ENCODE measurements around the gene EIF1AD. TPM values are rescaled to one million over a fixed set of nuclear protein-coding genes. Genes with fewer than 3 reads are reported as not detected.

Gene EIF1AD
- total and polyA plus RNA-seq, 9 of the 15 experiments (the other 6 are each of a cell fraction or from before 2014, with no cell fraction given), result 50.1 to 98.8 (median 58.7) TPM

DNA sequence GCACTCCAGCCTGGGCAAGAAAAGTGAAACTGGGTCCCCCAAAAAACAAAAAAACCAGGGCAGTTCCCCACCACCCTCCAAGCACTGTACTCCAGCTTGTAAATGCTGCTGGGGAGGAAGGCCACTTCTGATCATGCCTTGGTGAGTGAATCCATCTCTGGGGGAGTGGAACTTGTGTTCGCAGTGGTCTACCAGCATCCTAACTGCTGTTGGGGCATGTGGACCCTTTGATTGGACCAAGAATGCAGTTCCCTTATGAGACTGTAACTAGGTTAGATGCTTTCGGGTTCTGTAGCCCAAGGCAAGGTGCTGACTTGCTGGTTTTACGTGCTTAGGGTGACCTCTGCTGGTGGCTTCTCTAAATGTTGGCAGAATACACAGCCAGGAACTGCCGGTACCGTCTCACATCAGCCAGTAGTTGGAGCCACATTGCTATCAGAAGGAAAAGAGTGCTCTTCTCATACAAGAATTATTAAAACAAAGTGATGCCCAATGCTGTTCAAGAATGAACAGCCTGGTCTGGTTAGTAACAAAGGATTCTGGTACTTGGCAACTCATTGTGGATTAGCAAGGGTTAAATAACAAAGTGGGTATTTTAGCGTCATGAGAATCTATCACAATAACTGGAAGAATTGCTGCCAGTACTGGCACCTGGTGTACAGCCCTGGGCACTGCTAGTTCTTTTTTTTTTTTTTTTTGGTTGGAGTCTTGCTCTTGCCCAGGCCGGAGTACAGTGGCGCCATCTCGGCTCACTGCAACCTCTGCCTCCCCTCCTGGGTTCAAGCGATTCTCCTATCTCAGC lies 13.0 kb downstream of the EIF1AD start (continued):
- TF ChIP-seq ZNF23 (CRISPR knock-in tag; IDR thresholded peaks at IDR 0.05) (no peak), DDX20 (tag; IDR thresholded peaks at IDR 0.05; ENCODE audit: low read depth) (no peak), RBM14 (IDR thresholded peaks at IDR 0.05; ENCODE audit: borderline replicate concordance, insufficient read depth, low read depth, low read length) (no peak), ZBED1 (IDR thresholded peaks at IDR 0.05) (no peak), LCOR (CRISPR knock-in tag; IDR thresholded peaks at IDR 0.05) (no peak), ZNF146 (CRISPR knock-in tag; IDR thresholded peaks at IDR 0.05; ENCODE audit: unreplicated experiment) (no peak), SETDB1 (IDR thresholded peaks at IDR 0.05; ENCODE audit: low read length) (no peak), MYC (IDR thresholded peaks at IDR 0.05; ENCODE audit: low read depth, low read length) (peak; percentile 58; the same call in 1 of the 2 replicates), MYC (CRISPR knock-in tag; IDR thresholded peaks at IDR 0.05; ENCODE audit: borderline replicate concordance, low read depth) (no peak), SP2 (IDR thresholded peaks at IDR 0.05; ENCODE audit: extremely low read depth, low read depth, low read length, poor library complexity, severe bottlenecking) (no peak)
- TF ChIP-seq, protein P1, sequence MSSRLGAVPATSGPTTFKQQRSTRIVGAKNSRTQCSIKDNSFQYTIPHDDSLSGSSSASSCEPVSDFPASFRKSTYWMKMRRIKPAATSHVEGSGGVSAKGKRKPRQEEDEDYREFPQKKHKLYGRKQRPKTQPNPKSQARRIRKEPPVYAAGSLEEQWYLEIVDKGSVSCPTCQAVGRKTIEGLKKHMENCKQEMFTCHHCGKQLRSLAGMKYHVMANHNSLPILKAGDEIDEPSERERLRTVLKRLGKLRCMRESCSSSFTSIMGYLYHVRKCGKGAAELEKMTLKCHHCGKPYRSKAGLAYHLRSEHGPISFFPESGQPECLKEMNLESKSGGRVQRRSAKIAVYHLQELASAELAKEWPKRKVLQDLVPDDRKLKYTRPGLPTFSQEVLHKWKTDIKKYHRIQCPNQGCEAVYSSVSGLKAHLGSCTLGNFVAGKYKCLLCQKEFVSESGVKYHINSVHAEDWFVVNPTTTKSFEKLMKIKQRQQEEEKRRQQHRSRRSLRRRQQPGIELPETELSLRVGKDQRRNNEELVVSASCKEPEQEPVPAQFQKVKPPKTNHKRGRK (tag; IDR thresholded peaks at IDR 0.05), result no peak
- TF ChIP-seq, protein P2, sequence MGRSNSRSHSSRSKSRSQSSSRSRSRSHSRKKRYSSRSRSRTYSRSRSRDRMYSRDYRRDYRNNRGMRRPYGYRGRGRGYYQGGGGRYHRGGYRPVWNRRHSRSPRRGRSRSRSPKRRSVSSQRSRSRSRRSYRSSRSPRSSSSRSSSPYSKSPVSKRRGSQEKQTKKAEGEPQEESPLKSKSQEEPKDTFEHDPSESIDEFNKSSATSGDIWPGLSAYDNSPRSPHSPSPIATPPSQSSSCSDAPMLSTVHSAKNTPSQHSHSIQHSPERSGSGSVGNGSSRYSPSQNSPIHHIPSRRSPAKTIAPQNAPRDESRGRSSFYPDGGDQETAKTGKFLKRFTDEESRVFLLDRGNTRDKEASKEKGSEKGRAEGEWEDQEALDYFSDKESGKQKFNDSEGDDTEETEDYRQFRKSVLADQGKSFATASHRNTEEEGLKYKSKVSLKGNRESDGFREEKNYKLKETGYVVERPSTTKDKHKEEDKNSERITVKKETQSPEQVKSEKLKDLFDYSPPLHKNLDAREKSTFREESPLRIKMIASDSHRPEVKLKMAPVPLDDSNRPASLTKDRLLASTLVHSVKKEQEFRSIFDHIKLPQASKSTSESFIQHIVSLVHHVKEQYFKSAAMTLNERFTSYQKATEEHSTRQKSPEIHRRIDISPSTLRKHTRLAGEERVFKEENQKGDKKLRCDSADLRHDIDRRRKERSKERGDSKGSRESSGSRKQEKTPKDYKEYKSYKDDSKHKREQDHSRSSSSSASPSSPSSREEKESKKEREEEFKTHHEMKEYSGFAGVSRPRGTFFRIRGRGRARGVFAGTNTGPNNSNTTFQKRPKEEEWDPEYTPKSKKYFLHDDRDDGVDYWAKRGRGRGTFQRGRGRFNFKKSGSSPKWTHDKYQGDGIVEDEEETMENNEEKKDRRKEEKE (IDR thresholded peaks at IDR 0.05; ENCODE audit: borderline replicate concordance in 1 of 2, control insufficient read depth in 1 of 2, low read depth in 2 of 2, low read length in 1 of 2), result no peak
- TF ChIP-seq, protein P3, sequence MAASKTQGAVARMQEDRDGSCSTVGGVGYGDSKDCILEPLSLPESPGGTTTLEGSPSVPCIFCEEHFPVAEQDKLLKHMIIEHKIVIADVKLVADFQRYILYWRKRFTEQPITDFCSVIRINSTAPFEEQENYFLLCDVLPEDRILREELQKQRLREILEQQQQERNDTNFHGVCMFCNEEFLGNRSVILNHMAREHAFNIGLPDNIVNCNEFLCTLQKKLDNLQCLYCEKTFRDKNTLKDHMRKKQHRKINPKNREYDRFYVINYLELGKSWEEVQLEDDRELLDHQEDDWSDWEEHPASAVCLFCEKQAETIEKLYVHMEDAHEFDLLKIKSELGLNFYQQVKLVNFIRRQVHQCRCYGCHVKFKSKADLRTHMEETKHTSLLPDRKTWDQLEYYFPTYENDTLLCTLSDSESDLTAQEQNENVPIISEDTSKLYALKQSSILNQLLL (CRISPR knock-in tag; IDR thresholded peaks at IDR 0.05; ENCODE audit: borderline replicate concordance), result no peak
- TF ChIP-seq, protein P4, sequence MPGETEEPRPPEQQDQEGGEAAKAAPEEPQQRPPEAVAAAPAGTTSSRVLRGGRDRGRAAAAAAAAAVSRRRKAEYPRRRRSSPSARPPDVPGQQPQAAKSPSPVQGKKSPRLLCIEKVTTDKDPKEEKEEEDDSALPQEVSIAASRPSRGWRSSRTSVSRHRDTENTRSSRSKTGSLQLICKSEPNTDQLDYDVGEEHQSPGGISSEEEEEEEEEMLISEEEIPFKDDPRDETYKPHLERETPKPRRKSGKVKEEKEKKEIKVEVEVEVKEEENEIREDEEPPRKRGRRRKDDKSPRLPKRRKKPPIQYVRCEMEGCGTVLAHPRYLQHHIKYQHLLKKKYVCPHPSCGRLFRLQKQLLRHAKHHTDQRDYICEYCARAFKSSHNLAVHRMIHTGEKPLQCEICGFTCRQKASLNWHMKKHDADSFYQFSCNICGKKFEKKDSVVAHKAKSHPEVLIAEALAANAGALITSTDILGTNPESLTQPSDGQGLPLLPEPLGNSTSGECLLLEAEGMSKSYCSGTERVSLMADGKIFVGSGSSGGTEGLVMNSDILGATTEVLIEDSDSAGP (CRISPR knock-in tag; IDR thresholded peaks at IDR 0.05), result no peak
- TF ChIP-seq, protein P5, sequence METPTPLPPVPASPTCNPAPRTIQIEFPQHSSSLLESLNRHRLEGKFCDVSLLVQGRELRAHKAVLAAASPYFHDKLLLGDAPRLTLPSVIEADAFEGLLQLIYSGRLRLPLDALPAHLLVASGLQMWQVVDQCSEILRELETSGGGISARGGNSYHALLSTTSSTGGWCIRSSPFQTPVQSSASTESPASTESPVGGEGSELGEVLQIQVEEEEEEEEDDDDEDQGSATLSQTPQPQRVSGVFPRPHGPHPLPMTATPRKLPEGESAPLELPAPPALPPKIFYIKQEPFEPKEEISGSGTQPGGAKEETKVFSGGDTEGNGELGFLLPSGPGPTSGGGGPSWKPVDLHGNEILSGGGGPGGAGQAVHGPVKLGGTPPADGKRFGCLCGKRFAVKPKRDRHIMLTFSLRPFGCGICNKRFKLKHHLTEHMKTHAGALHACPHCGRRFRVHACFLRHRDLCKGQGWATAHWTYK (CRISPR knock-in tag; IDR thresholded peaks at IDR 0.05), result no peak

All from K562 (cell line).